ENCODE data around the gene NPBWR2.

NPBWR2 gene

GRCh38 chr20:64084685-64085152 lies 22.6 kb downstream of the NPBWR2 start:
- TF ChIP-seq POLR2A (IDR thresholded peaks at IDR 0.05; ENCODE audit: extremely low read depth, insufficient read length) (no peak), MYC (IDR thresholded peaks at IDR 0.05; ENCODE audit: low read depth, low read length) (no peak), CTCF (IDR thresholded peaks at IDR 0.05; ENCODE audit: low read depth, low read length) (no peak)
- TF ChIP-seq, protein P1, sequence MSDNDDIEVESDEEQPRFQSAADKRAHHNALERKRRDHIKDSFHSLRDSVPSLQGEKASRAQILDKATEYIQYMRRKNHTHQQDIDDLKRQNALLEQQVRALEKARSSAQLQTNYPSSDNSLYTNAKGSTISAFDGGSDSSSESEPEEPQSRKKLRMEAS (IDR thresholded peaks at IDR 0.05; ENCODE audit: low read depth, low read length): no peak
- no peak for DNase-seq (ENCODE audit: low read depth)

GRCh38 chr20:64083804-64084684 lies 23.3 kb downstream of the NPBWR2 start, which contains the start of gene LKAAEAR1:
Gene LKAAEAR1 (minus strand): TSS chr20:64084398. CDS start chr20:64084219, 179 bp downstream.
- TF ChIP-seq, protein P1 (IDR thresholded peaks at IDR 0.05; ENCODE audit: low read depth, low read length): no peak
- no peak for TF ChIP-seq MYC (IDR thresholded peaks at IDR 0.05; ENCODE audit: low read depth, low read length)
- no peak for TF ChIP-seq CTCF (IDR thresholded peaks at IDR 0.05; ENCODE audit: low read depth, low read length)
- no peak for TF ChIP-seq POLR2A (IDR thresholded peaks at IDR 0.05; ENCODE audit: extremely low read depth, insufficient read length)
- peak within 1 kb of the TSS; percentile 13 for H3K4me3 ChIP-seq (ENCODE audit: low read depth, low read length)
- DNase-seq (ENCODE audit: low read depth): no peak

More at GRCh38 chr20:64084685-64085152, 22.6 kb downstream of the NPBWR2 start:
- no peak overlapping the region for H3K4me3 ChIP-seq (ENCODE audit: low read depth, low read length)

- TF ChIP-seq, protein P1 (IDR thresholded peaks at IDR 0.05; ENCODE audit: low read depth, low read length): no peak
- TF ChIP-seq MYC (IDR thresholded peaks at IDR 0.05; ENCODE audit: low read depth, low read length): peak; percentile 29; the same call in 1 of the 2 replicates
- peak; percentile 65 for TF ChIP-seq CTCF (IDR thresholded peaks at IDR 0.05; ENCODE audit: low read depth, low read length)
- H3K4me3 ChIP-seq (ENCODE audit: low read depth, low read length): peak overlapping the region; percentile 13
- peak; percentile 89 for DNase-seq (ENCODE audit: low read depth)
These were observed 24.0 kb downstream of the NPBWR2 start for GRCh38 chr20:64083378-64083803.

DNA sequence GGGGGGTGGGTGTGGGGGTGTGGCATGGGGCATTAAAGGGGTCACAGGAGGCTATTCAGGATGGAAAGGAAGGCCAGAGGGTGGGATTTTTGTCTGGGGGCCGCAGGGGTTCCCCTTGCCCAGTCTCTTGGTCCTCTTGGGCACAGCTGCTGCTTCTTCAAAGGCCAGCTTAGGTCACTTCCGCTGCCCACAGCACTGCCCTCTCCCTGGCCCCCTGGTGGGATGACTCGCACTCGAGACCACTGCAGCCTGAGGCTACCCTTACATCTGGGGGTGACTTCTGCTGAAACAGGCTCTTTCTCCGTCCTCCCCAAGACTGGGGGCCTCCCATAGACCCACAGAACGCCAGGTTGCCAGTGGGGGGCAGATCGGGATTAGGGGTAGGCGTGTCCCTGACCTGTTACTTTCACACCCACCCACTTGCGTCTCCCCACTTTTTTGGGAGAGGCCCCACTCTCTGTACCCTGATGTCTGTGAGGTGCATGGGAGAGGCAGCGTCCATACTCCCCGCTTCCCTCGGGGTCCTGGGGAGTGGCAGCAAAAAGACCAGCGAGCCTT lies 24.5 kb downstream of the NPBWR2 start:
- no peak for TF ChIP-seq MYC (IDR thresholded peaks at IDR 0.05; ENCODE audit: low read depth, low read length)
- TF ChIP-seq CTCF (IDR thresholded peaks at IDR 0.05; ENCODE audit: low read depth, low read length): peak; percentile 2
- H3K4me3 ChIP-seq (ENCODE audit: low read depth, low read length): peak overlapping the region; percentile 13
- DNase-seq (ENCODE audit: low read depth): no peak

DNA sequence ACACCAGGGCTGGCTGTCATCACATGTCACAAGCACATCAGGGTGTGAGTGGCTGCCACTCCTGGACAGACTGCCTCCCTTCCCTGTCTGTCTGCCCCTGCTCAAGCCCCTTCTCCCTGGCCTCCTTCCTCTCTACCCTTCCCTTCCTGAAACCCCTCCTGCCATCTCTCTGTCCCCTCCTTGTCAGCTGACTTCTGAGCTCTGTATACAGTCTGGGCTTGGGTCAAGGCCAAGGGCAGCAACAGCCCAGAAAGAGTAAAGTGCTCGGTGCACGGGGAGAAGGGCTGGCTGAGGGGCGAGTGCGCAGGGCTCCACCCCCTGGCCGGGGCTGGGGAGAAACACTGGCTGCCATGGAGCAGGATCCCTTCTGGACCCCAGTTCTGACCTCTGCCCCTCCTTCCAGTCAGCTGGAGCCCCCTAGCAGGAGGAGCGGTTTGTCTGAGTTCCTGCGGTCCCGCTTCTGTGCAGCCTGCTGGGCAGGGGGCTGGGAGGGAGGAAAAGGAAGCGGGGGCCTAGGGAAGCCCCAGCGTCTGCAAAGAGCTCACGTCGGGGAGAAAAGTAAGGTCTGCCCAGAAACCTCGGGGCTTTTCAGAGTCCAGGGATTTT lies 25.1 kb downstream of the NPBWR2 start:
- no peak overlapping the region for H3K4me3 ChIP-seq (ENCODE audit: low read depth, low read length)
- TF ChIP-seq, protein P1 (IDR thresholded peaks at IDR 0.05; ENCODE audit: low read depth, low read length): peak; percentile 52
- no peak for TF ChIP-seq MYC (IDR thresholded peaks at IDR 0.05; ENCODE audit: low read depth, low read length)
- peak; percentile 55 for DNase-seq (ENCODE audit: low read depth)

GRCh38 chr20:64081624-64081964 lies 25.8 kb downstream of the NPBWR2 start:
- H3K4me3 ChIP-seq (ENCODE audit: low read depth, low read length): no peak overlapping the region
- no peak for DNase-seq (ENCODE audit: low read depth)
- TF ChIP-seq POLR2A (IDR thresholded peaks at IDR 0.05; ENCODE audit: extremely low read depth, insufficient read length) (no peak), MYC (IDR thresholded peaks at IDR 0.05; ENCODE audit: low read depth, low read length) (no peak), CTCF (IDR thresholded peaks at IDR 0.05; ENCODE audit: low read depth, low read length) (no peak)
- TF ChIP-seq, protein P1 (IDR thresholded peaks at IDR 0.05; ENCODE audit: low read depth, low read length): no peak
